Activated CD4-positive, alpha-beta T cell treated with anti-CD3 and anti-CD28 coated beads for 24 hours (primary cell): ENCODE results near the gene BDH1.
"Not testable (repeated sequence)": the region's sequence is repeated elsewhere in the genome, so short reads cannot be mapped to it uniquely, and the experiment has no call there.

ENCODE experiments used
- DNase-seq, 2 donors: peaks; one replicate each; pipeline ENCODE4 v3.0.0-alpha.2; 2020; ENCODE audit warnings: low read depth in 2 of 2

Gene BDH1

GRCh38 chr3:197521277-197522182, 34.2 kb downstream of the BDH1 start:
- DNase-seq = no peak

- DNase-seq = no peak
Measured at GRCh38 chr3:197520311-197521276, 35.2 kb downstream of the BDH1 start.

DNA sequence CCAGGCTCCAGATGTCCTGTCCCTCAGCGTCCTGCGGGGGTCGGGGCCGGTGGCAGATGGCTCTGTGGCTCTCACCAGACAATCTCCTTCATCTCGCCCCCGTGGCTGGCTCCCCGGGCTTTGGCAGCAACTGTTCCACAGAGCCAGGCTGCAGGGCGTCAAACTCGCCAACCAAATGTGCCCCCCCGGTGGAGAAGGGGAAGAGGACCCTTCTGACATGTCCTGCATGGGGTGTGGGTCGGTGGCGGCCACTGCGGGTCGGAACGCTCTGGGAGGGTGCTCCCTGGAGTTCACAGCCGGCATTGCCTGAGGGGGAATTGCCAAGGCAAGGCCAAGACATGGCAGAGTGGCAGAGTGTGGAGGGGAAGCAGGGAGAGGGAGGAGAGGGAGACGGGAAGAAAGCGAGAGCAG, 36.0 kb downstream of the BDH1 start:
- DNase-seq = no peak

DNA sequence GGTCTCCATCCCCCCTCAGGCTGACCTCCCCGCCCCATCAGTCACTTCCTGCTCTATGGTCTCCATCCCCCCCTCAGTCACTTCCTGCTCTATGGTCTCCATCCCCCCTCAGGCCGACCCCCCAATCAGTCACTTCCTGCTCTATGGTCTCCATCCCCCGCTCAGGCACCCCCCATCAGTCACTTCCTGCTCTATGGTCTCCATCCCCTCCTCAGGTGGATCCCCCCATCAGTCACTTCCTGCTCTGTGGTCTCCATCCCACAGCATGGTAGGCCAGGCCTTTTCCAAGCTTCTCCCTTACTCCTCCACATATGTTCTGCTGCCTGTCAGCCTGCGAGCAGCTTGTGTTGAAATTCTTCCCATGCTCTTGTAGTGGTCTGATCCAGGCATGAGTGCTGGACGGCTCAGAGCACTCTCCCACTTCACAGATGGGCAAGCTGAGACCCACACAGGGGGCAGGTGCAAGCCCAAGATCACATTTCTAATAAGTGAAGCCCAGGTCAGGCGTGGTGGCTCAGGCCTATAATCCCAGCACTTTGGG, 36.8 kb downstream of the BDH1 start:
- no peak for DNase-seq

GRCh38 chr3:197517922-197518683, 37.7 kb downstream of the BDH1 start:
- not testable (repeated sequence) for DNase-seq

GRCh38 chr3:197516890-197517606, 38.7 kb downstream of the BDH1 start:
- DNase-seq = not testable (repeated sequence)

DNA sequence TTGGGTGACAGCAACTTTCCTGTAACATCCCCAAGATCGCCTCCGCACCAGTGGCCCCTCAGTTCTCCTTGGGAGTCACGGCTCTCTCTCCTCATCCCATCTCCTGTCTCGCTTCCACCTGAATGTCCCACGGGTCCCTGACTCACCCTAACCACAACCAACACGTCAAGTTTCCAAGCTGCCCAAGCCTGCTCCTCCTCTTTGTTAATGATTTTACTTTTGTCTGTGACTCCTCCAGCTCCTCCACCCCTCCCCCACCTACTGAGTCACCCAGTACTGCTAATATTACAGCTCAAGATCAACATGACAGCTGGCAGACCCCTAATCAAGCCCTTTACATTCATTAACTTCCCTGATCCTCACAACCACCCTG, 39.3 kb downstream of the BDH1 start:
- DNase-seq = peak; percentile 30 to 47

DNA sequence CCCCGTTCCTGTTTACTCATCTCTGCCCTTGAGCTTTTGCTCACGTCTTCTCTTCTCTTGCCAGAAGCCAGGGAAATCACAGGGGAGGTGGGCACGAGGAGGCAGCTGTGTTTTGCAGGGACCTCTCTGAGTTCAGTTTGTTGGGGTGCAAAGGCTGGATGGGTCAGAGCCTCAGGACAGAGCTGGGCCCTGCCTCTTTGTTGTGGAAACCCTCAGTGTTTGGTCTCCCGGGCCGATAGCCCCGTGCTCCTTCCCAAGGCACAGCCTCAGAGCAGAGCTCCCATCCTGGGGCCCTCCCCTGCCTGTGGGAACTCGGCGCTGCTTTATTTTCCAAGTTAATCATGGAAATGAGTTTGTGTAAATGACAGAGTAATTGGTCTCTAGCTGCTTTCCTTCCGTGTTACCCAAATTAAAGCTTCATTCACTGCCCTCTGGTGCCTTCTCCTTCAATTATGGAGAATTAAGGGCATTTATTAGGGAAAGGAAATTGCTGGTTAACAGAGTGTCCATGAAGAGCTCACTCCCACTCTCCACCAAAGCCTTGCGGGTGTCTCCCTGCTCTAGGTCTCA, 40.9 kb downstream of the BDH1 start:
- no peak for DNase-seq

DNA sequence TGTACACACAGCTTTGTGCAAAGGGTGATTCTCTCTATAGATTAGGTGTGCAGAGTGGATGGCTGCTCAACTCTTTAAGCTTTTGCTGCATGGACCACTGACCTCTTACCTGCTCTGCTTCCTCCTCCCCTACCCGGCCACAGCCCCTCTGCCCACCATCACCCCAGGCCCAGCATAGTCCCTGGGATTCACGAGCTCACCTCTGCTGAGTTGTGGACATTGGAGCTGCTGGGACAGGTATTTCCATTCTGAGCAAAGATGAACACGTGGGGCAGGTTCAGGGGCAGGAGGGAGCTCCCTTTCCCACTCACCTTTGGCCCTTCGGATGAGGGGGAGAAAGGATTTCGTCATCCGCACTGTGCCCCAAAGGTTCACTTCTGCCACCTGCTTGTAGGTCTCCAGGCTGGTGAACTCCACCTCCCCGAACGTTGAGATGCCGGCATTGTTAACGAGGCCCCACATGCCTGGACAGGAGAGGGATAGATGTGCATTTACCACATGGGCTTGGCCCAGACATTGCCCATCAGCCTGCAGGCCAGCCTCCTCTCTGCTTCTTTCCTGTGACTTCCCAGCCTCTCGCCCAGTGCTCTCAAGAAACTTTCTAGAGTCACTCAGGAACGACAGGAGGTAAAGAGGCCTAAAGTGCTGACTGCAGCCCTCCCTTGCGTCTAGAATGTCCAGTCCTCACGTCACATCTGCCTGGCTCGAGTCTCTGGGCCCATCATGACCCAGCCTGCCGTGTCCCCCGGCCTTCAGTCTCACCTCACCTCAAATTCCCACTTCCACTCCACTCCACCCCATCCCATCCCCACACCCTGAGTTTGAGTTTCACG, 41.6 kb downstream of the BDH1 start:
- no peak for DNase-seq

DNA sequence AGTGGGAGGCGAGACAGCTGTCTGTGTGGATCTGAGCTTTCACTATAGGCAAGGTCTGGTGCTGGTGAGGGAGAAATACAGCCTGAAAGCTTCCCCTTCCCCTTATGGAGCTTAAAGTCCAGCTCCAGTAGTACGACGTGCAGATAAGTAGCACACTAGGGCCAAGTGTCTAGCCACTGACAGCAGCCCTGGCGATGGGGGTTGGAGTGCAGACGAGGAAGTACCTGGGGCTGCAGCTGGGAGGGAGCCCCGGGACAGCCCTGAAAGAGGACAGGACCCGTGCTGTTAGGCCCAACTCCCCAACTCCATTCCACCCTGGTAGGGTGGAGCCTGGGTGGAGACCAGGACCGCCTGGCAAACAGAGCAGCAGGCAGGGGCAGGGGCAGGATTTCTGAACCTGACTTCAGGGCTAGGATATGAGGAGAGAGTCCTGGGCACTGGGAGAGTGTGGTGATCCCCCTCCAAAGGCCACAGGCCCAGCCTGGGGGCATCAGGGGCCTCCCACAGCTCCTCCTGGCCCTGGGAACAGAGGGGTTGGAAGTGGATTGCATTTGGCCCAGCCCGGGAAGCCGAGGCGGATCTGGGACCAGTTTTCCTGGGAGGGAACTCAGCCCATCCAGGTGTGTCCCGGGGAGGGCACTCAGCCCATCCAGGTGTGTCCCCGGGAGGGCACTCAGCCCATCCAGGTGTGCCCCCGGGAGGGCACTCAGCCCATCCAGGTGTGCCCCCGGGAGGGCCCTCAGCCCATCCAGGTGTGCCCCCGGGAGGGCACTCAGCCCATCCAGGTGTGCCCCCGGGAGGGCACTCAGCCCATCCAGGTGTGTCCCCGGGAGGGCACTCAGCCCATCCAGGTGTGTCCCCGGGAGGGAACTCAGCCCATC, 42.8 kb downstream of the BDH1 start:
- DNase-seq = no peak

DNA sequence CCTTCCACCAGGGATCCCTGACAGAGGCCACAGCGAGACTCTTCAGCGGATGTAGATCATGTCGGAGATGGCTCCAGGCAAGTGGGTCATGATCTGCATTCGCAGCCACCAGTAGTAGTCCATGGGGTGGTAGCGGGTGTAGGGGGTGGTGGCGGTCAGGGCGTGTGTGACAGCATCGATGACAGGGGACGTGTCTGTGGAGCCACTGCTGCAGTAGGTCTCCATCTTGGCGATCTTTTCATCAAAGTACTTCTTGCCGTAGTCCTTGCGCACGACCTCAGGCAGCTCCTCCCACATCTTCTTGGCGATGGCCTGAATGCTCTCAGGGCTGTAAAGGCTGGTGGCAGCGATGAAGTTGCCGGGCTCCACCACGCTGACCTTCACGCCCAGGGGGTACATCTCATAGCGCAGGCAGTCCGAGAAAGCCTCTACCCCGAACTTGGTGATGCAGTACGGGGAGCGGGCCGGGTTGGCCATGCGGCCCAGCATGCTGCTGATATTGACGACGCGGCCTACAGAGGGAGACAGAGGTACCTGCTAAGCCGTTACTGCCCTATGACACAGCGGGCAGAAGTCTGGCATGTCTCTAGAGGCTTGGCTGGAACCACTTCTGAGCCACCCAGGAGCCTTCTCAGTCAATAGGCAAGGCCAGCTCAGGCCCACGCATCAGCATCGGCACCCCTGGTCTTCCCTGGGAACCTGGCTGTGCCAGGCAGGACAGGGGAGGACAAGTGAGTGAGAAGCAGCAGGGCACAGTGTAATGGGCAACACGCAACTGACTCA, 43.7 kb downstream of the BDH1 start:
- DNase-seq = no peak

GRCh38 chr3:197511130-197511529, 44.6 kb downstream of the BDH1 start:
- no peak for DNase-seq

GRCh38 chr3:197510642-197511018, 45.1 kb downstream of the BDH1 start:
- no peak for DNase-seq

DNA sequence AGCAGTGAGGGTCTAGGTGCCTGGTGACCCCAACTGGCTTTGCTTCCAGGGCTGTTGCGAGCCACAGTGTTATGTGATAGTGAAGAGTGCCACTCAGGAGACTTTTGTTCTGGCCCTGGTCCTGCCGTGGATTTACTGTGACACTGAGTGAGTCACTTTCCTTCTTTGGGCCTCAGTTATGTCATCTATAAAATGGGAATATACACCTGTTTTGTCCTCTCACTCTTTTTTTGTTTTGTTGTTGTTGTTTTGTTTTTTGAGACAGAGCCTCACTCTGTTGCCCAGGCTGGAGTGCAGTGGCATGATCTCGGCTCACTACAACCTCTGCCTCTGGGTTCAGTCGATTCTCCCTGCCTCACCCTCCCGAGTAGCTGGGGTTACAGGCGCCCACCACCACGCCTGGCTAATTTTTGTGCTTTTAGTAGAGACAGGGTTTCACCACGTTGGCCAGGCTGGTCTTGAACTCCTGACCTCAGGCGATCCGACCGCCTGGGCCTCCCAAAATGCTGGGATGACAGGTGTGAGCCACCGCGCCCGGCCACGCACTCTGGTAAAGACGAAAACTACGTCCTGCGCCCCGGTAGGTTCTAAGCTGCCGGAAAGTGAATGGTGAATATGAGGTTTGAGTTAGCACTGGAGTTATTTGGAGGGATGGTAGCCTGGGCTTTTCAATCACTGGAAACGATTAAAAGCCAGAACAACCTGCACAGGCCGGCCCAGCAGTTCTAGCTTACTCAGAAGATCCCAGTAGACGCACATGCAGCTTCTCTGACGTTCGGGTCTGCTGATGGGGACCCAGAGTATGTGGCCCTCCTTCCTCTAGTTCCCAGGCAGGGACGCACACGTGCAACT, 46.6 kb downstream of the BDH1 start:
- no peak for DNase-seq

DNA sequence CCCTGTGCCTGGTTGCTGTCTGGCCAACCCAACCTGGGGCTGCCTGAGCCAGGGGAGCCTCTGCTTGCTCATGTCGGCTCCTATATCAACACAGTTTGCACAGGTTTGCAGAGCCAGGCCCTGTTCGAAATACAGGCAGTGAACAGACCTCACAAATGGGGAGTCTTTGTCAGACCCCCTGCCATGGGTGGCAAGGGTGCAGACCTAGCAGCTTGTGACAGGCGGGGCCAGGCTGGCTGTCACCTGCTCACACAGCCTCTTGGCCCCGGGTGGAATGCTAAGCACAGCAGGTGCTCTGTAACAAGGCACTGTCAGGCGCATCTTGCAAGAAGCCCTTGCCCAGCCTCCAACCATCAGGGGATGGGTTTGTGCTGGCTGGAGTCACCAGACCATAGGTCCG, 47.3 kb downstream of the BDH1 start:
- no peak for DNase-seq

DNA sequence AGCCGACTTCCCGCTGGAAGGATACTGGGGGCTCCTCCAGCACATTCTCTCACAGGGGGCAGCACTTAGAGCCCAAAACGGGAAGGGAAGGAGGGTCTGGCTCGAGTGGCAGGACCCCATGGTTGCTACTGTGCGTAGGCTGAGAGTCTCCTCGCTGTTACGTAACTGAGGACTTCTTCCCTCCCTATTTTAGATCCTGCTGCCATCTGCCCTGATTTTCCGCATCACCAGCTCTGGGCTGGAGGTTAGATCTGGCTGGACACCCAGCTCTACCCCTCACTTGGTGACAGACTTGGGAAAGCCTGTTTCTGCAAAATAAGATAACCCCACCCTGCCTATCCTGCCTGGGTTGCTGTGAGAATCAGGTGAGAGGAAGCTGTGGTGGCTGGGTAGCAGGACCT, 47.7 kb downstream of the BDH1 start:
- no peak for DNase-seq

- DNase-seq = no peak
Measured at GRCh38 chr3:197507541-197507940, 48.2 kb downstream of the BDH1 start.
